ENCODE measurements around the gene DMRTC1. TPM values are rescaled to one million over a fixed set of nuclear protein-coding genes. Genes with fewer than 3 reads are reported as not detected.

The DMRTC1 gene
- total RNA-seq, 2 experiments from 2014 or later = not detected

Other genes starting within 250 kb of the DMRTC1 start
- 1 to 10 TPM; 6.1 to 6.6 TPM for gene PHKA1, start 229.5 kb downstream of the DMRTC1 start, total RNA-seq
- gene DMRTC1B, start 166.9 kb downstream of the DMRTC1 start, total RNA-seq = not detected
- not detected for gene FAM236B, start 161.2 kb downstream of the DMRTC1 start, total RNA-seq
- not detected for gene FAM236D, start 135.6 kb downstream of the DMRTC1 start, total RNA-seq
- gene FAM236C, start 31.2 kb downstream of the DMRTC1 start, total RNA-seq = not detected
- gene FAM236A, start 5.6 kb downstream of the DMRTC1 start, total RNA-seq = not detected
- gene PABPC1L2B, start 59.1 kb upstream of the DMRTC1 start, total RNA-seq = not detected
- gene PABPC1L2A, start 135.7 kb upstream of the DMRTC1 start, total RNA-seq = not detected